GM21619 (cell line): ENCODE results near the gene CLDN11.

Experiments used
- ATAC-seq: cut with Tn5 transposase; IDR thresholded peaks from one replicate; pipeline ENCODE4 v1.9.1; 2021; ENCODE audit not compliant: unreplicated experiment

CLDN11 gene

GRCh38 chr3:170426240-170426797 is 7.7 kb downstream of the CLDN11 start:
- no peak for ATAC-seq

- no peak for ATAC-seq
Observed at GRCh38 chr3:170428095-170428494, 9.4 kb downstream of the CLDN11 start.

- ATAC-seq, result no peak
Observed at GRCh38 chr3:170429050-170429449, 10.4 kb downstream of the CLDN11 start.

GRCh38 chr3:170431054-170431453 is 12.4 kb downstream of the CLDN11 start:
- no peak for ATAC-seq

DNA sequence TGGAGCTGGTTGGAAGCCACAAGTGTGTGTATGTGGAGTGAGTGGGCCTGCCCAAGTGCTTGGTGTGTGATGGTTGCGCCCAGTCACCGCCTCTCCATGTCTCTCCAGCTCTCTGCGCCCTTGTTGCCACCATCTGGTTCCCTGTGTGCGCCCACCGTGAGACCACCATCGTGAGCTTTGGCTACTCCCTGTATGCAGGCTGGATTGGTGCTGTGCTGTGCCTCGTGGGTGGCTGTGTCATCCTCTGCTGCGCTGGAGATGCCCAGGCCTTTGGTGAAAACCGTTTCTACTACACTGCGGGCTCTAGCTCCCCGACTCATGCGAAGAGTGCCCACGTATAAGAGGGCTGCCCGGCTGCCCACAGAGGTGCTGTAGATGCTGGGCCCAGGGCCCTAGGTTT is 13.7 kb downstream of the CLDN11 start:
- no peak for ATAC-seq

DNA sequence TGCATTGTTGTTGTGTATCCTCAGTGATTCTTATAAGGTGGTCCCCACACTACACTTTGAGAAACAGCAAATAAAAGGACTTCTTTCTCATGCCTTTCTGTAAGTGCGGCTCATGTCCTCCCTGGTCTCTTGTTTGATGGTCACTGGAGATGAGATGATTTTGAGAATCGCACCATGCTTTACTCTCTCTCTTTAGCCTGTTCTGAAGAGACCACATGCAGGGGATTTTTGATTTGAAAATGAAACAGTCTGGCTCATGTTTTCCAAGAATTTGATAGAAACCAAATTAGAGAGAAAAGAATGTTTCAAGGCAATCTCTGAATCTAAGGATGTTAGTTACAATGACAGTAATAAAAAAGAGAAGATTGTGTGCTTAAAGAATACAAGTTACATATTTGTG is 18.0 kb downstream of the CLDN11 start:
- no peak for ATAC-seq

- no peak for ATAC-seq
Observed at GRCh38 chr3:170437176-170437575, 18.5 kb downstream of the CLDN11 start.

GRCh38 chr3:170437696-170438407 is 19.2 kb downstream of the CLDN11 start:
- no peak for ATAC-seq

- no peak for ATAC-seq
Observed at GRCh38 chr3:170438836-170439235, 20.2 kb downstream of the CLDN11 start.

DNA sequence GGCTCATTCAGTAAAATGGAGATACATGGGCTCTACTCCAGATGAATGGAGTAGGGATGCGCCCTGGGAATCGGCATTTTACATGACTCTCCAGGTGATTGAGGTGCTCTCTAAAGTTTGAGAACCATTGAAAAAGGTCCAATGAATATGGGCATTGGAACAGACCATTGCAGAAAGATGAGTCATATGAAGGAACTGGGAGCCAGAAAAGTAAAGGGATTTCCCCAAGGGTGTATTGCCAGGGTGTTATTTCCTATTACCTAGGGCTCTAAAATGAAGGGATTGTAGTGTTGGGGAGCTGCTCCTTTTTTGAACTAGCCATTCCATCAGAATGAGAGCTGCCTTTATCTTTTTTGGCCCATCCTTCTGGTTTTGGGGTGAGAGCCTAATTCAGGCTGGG is 21.7 kb downstream of the CLDN11 start:
- no peak for ATAC-seq

GRCh38 chr3:170441412-170441811 is 22.7 kb downstream of the CLDN11 start:
- ATAC-seq, result no peak

DNA sequence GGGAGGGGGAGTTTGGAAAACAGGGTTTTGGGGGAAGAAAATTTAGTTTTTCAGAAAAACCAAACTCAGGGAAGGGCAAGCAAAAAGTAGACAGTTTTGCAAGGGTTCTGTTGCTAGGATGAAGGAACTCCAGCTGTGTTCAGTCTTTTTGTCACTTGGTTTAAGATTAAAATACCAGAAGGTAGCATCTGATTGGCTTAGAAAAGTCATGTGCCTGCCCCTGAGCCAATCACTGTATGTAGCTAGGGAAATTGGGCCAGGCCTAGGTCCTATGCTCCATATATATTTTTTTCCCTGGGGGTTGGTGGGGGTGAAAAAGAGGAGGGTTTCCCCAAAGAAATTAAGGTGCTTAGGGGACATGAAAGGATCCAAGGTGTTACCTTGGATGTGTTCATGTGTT is 24.3 kb downstream of the CLDN11 start:
- no peak for ATAC-seq

DNA sequence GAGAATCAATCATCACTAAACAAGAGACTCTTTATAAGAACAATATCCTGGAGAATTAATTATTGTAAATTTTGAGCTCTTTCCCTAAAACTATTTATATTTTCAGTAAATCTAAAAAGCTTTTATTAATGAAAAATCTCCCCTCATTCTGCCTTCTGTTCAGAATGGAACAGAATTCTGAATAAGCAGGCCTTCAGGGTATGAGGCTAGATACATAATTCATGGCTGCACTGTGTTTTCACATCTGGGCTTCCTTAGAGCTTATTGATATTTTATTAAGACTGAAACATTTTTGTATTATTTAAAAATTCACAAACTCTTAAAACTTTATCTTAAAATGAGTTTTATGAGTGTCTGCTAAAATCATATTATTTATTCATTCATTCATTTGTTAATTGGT is 24.8 kb downstream of the CLDN11 start:
- no peak for ATAC-seq

GRCh38 chr3:170448584-170448983 is 29.9 kb downstream of the CLDN11 start:
- ATAC-seq, result no peak

- no peak for ATAC-seq
Observed at GRCh38 chr3:170450039-170450438, 31.4 kb downstream of the CLDN11 start.

DNA sequence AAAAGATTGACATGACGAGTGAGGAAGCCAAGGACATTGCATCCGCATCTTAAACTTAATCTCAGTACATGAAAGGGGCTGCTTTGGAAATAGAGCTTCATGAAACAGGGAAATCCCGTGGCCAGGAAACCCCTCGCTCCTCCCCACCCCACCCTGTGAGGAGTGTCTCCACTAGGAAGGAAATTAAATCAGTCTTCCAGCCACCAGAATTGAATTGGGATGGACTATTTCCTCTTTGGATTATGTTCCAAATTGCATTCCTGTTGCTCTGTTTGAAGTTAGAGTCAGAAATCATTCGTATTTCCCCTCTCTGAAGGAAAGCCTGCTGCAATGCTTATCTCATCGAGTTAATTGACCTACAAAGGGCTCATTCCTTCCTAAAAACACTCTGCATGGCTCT is 35.8 kb downstream of the CLDN11 start:
- no peak for ATAC-seq

- no peak for ATAC-seq
Observed at GRCh38 chr3:170458285-170458684, 39.6 kb downstream of the CLDN11 start.

DNA sequence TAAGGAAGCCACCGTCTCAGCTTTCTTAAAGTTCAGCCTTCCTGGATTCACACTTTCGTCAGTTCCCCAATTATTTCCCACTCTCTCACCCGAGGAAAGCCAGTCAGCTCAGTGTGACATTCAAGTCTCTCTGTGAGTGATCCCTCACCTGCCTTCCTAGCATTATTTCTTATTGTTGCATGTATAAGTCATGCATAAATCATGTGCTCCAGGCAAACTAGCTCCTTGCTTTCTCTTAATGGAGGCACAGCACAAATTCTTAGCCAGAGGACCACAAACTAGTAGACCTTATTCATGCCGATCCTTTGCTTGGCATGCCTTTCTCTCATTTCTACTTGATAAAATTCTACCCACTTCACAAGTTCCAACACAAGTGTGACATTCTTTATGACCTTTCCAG is 44.3 kb downstream of the CLDN11 start:
- ATAC-seq, result no peak

DNA sequence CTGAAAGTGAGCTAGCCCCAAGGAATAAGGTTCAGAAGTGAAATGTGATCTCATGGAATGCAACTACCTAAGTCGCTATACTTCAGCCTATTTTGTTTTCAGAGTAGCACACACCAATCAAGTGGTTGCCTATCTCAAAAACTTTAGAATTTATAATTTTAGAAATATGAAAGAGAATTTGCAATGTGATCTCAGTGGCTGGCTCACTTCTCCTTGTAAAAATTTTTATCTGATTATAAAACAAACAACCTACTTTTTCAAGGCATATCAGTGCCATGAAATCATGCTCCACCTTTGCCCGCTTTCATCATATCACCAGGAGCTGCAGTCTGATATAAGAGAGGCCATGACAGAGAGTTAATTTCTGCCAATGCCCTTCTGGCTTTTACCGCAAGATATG is 47.3 kb downstream of the CLDN11 start:
- no peak for ATAC-seq

- ATAC-seq, result no peak
Observed at GRCh38 chr3:170467007-170467406, 48.3 kb downstream of the CLDN11 start.

DNA sequence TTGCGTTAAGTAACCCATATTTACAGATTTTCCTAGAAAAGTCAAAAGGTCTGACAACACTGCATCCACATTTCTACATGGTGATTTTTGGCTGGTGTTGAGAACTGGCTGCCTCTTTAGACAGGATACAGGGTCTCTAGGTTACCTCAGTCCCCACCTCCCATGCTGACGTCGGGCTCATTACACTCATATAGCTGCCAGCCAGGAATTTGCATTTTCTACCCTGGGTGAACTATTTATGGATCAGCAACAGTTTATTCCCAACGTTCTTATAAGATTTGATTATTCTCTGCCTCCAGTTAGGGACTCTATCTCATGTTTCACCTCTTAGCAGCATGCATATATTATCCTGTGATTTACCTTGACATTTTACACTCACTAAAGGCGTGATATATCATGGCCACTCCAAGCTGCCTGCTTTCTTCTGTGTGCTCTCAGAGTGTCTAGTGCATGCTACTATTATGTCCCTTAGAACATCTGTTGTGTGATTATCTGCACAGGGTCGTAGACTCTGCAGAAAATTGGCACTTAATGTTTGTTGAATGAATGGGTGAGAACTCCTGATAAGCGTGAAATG is 49.0 kb downstream of the CLDN11 start:
- no peak for ATAC-seq

- no peak for ATAC-seq
Observed at GRCh38 chr3:170469151-170470062, 50.7 kb downstream of the CLDN11 start.
